H1 (cell line): Measurements from ENCODE around the gene GALNT7. TPM values are rescaled to one million over a fixed set of nuclear protein-coding genes. Genes with fewer than 3 reads are reported as not detected.
A peak's percentile ranks its signal among the peaks of the same experiment; 100 is the strongest.

ENCODE experiments used
- CTCF ChIA-PET: fragments of 300-600 bp; sonication (Branson Sonifier 250); formaldehyde crosslinking; loops from one replicate; lab custom pipeline; 2021; ENCODE audit not compliant: partially characterized antibody; lab: Charles Lee
- POLR2A ChIA-PET: fragments of 300-600 bp; sonication (Branson Sonifier 250); formaldehyde crosslinking; loops from one replicate; lab custom pipeline; 2021; ENCODE audit warnings: inconsistent platforms; ENCODE audit not compliant: partially characterized antibody; lab: Charles Lee
- DNase-seq, 2 experiments: peaks; one replicate each; pipeline versions ENCODE4 v3.0.0 to v3.0.0-alpha.2; 2010 to 2022; ENCODE audit warnings: low spot score in 2 of 2, low read depth in 1 of 2, mixed read lengths in 1 of 2
- FAIRE-seq: peaks from 2 replicates; lab custom pipeline; 2011; peaks lifted over from hg19 to GRCh38; lab: Jason Lieb, UNC
- H2AFZ ChIP-seq: 2 replicates; pipeline ENCODE4 v1.8.1; 2012; ENCODE audit warnings: low read length, inconsistent platforms
- H2AK5ac ChIP-seq: 2 replicates; pipeline ENCODE4 v1.6.1; 2013; ENCODE audit warnings: low read depth, low read length
- H2BK120ac ChIP-seq: replicated peaks from 2 replicates; pipeline ENCODE3; 2013; ENCODE audit warnings: low read depth, low read length, inconsistent platforms
- H2BK12ac ChIP-seq: 2 replicates; pipeline ENCODE4 v1.6.1; 2013; ENCODE audit warnings: low read depth, low read length
- H2BK15ac ChIP-seq: 2 replicates; pipeline ENCODE4 v1.6.1; 2013; ENCODE audit warnings: low read length
- H2BK20ac ChIP-seq: 2 replicates; pipeline ENCODE4 v1.6.1; 2013; ENCODE audit warnings: low read length
- H2BK5ac ChIP-seq: 2 replicates; pipeline ENCODE4 v1.6.1; 2013; ENCODE audit warnings: low read depth, low read length
- H3K14ac ChIP-seq: 2 replicates; pipeline ENCODE4 v1.6.1; 2013; ENCODE audit warnings: inconsistent platforms; ENCODE audit not compliant: insufficient read length
- H3K18ac ChIP-seq: 2 replicates; pipeline ENCODE4 v1.6.1; 2013; ENCODE audit warnings: low read length; ENCODE audit errors: extremely low read depth
- H3K23ac ChIP-seq: 2 replicates; pipeline ENCODE4 v1.6.1; 2013; ENCODE audit warnings: inconsistent platforms; ENCODE audit not compliant: insufficient read length
- H3K23me2 ChIP-seq: 2 replicates; pipeline ENCODE4 v1.6.1; 2013; ENCODE audit warnings: low read depth, low read length
- H3K27ac ChIP-seq: 2 replicates; pipeline ENCODE4 v1.6.1; 2011; ENCODE audit warnings: low read depth, low read length, inconsistent platforms
- H3K27me3 ChIP-seq, 4 experiments: replicated peaks in 1 of 4; 1 replicate in 1 of 4; 2 replicates in 3 of 4; pipeline versions ENCODE4 v1.6.1 to v1.8.1; 2011 to 2013; ENCODE audit warnings: low read length in 3 of 4, mild to moderate bottlenecking in 3 of 4, inconsistent platforms in 2 of 4, mixed read lengths in 2 of 4, moderate library complexity in 1 of 4; ENCODE audit not compliant: control insufficient read depth in 3 of 4, insufficient read depth in 3 of 4; ENCODE audit errors: extremely low read depth in 1 of 4
- H3K36me3 ChIP-seq, 4 experiments: 2 replicates each; pipeline versions ENCODE4 v1.6.1 to v1.8.1; 2011 to 2013; ENCODE audit warnings: mild to moderate bottlenecking in 4 of 4, low read length in 3 of 4, moderate library complexity in 2 of 4, control low read depth in 1 of 4, inconsistent platforms in 1 of 4; ENCODE audit not compliant: insufficient read depth in 4 of 4, control insufficient read depth in 2 of 4
- H3K4ac ChIP-seq: replicated peaks from 2 replicates; pipeline ENCODE3; 2013; ENCODE audit warnings: low read length, low read depth, mixed read lengths, inconsistent platforms; ENCODE audit not compliant: insufficient read length
- H3K4me1 ChIP-seq, 4 experiments: replicated peaks in 1 of 4; 1 replicate in 1 of 4; 2 replicates in 3 of 4; pipeline versions ENCODE4 v1.6.1 to v1.8.1; 2011 to 2013; ENCODE audit warnings: low read length in 3 of 4, inconsistent platforms in 2 of 4, mixed read lengths in 1 of 4; ENCODE audit not compliant: insufficient read depth in 4 of 4, control insufficient read depth in 3 of 4
- H3K4me2 ChIP-seq, 2 experiments: 2 replicates each; pipeline versions ENCODE4 v1.6.1 to v1.8.1; 2011 to 2013; ENCODE audit warnings: low read depth in 2 of 2, low read length in 2 of 2, control low read depth in 1 of 2, inconsistent platforms in 1 of 2, mild to moderate bottlenecking in 1 of 2; ENCODE audit not compliant: insufficient read depth in 1 of 2
- H3K4me3 ChIP-seq, 4 experiments: fragments of 200-600, 300-600 bp in 1 of 4; sonication (generic), shearing (Covaris generic), sonication (Bioruptor Twin) in 1 of 4; 2 replicates each; pipeline versions ENCODE4 v1.5.1 to v1.8.1; 2011 to 2016; ENCODE audit warnings: low read length in 4 of 4, low read depth in 3 of 4, control low read depth in 2 of 4, inconsistent platforms in 2 of 4, mild to moderate bottlenecking in 2 of 4, mixed read lengths in 1 of 4, moderate library complexity in 1 of 4; ENCODE audit not compliant: insufficient read depth in 2 of 4; ENCODE audit errors: extremely low read depth in 1 of 4
- H3K56ac ChIP-seq: replicated peaks from 2 replicates; pipeline ENCODE3; 2013; ENCODE audit warnings: low read depth, mild to moderate bottlenecking, mixed read lengths, low read length, inconsistent platforms; ENCODE audit not compliant: insufficient read length
- H3K79me1 ChIP-seq: 2 replicates; pipeline ENCODE4 v1.6.1; 2013; ENCODE audit warnings: low read depth, low read length, control low read depth
- H3K79me2 ChIP-seq, 2 experiments: 2 replicates each; pipeline versions ENCODE4 v1.6.1 to v1.8.1; 2012 to 2013; ENCODE audit warnings: low read length in 2 of 2, mild to moderate bottlenecking in 2 of 2, inconsistent platforms in 1 of 2; ENCODE audit not compliant: insufficient read depth in 2 of 2, control insufficient read depth in 1 of 2
- H3K9ac ChIP-seq, 4 experiments: replicated peaks in 1 of 4; 1 replicate in 1 of 4; 2 replicates in 3 of 4; pipeline versions ENCODE4 v1.6.1 to v1.8.1; 2011 to 2013; ENCODE audit warnings: low read depth in 3 of 4, low read length in 3 of 4, control low read depth in 2 of 4, mild to moderate bottlenecking in 2 of 4, moderate library complexity in 2 of 4, inconsistent platforms in 1 of 4; ENCODE audit errors: extremely low read depth in 1 of 4
- H3K9me3 ChIP-seq, 2 experiments: 2 replicates each; pipeline versions ENCODE4 v1.6.1 to v1.8.1; 2012 to 2013; ENCODE audit warnings: mild to moderate bottlenecking in 2 of 2, moderate library complexity in 2 of 2, control low read depth in 1 of 2, inconsistent platforms in 1 of 2, low read depth in 1 of 2, low read length in 1 of 2, mixed read lengths in 1 of 2; ENCODE audit not compliant: insufficient read depth in 2 of 2
- H4K20me1 ChIP-seq, 2 experiments: replicated peaks in 1 of 2; 2 replicates each; pipeline versions ENCODE3 to v1.8.1; 2011 to 2013; ENCODE audit warnings: inconsistent platforms in 2 of 2, low read length in 2 of 2, mild to moderate bottlenecking in 1 of 2; ENCODE audit not compliant: insufficient read depth in 2 of 2, control insufficient read depth in 1 of 2
- H4K5ac ChIP-seq: 2 replicates; pipeline ENCODE4 v1.6.1; 2013; ENCODE audit warnings: low read length, low read depth, mixed read lengths, inconsistent platforms; ENCODE audit not compliant: insufficient read length
- H4K8ac ChIP-seq: 2 replicates; pipeline ENCODE4 v1.8.0; 2013; ENCODE audit warnings: mild to moderate bottlenecking, moderate library complexity, low read length, inconsistent platforms; ENCODE audit not compliant: insufficient read depth; ENCODE audit errors: extremely low read depth
- H4K91ac ChIP-seq: replicated peaks from 2 replicates; pipeline ENCODE3; 2013; ENCODE audit warnings: low read length, mixed read lengths, inconsistent platforms; ENCODE audit not compliant: insufficient read length
- BCL11A ChIP-seq, 2 experiments: IDR thresholded peaks; one replicate each; pipeline ENCODE4 v1.6.1; 2011; ENCODE audit warnings: low read depth in 2 of 2, low read length in 2 of 2, mild to moderate bottlenecking in 2 of 2
- BRCA1 ChIP-seq: IDR thresholded peaks from 2 replicates; pipeline ENCODE4 v1.6.1; 2012; ENCODE audit warnings: low read depth, low read length, improper control_type of control experiment
- CBX8 ChIP-seq: fragments of 300-800, 300-1000 bp; sonication (generic); IDR thresholded peaks from 2 replicates; pipeline ENCODE4 v1.7.1; 2016; ENCODE audit warnings: low read depth, low read length, borderline replicate concordance
- KDM1A ChIP-seq: fragments of 200-600, 300-600 bp; sonication (generic); IDR thresholded peaks from 2 replicates; pipeline ENCODE4 v1.7.1; 2016; ENCODE audit warnings: mild to moderate bottlenecking, low read length, borderline replicate concordance
- KDM4A ChIP-seq: IDR thresholded peaks from one replicate; pipeline ENCODE4 v1.7.1; 2012; ENCODE audit warnings: low read depth, mild to moderate bottlenecking, moderate library complexity, low read length, inconsistent platforms; ENCODE audit not compliant: severe bottlenecking
- POLR2AphosphoS5 ChIP-seq: IDR thresholded peaks from 2 replicates; pipeline ENCODE4 v1.6.1; 2011; ENCODE audit warnings: low read depth, low read length
- RFX5 ChIP-seq: IDR thresholded peaks from 2 replicates; pipeline ENCODE4 v1.6.1; 2011; ENCODE audit warnings: low read depth, low read length, improper control_type of control experiment, borderline replicate concordance
- SIRT6 ChIP-seq: IDR thresholded peaks from one replicate; pipeline ENCODE4 v1.7.1; 2012; ENCODE audit warnings: low read length, inconsistent platforms
- SIX5 ChIP-seq: IDR thresholded peaks from 2 replicates; pipeline ENCODE4 v1.6.1; 2011; ENCODE audit warnings: mild to moderate bottlenecking, low read depth, low read length
- SUZ12 ChIP-seq: fragments of 200-600 bp; sonication (generic); IDR thresholded peaks from 2 replicates; pipeline ENCODE4 v1.6.1; 2012; ENCODE audit warnings: mild to moderate bottlenecking, inconsistent platforms, low read length, moderate library complexity, mixed read lengths
- TAF1 ChIP-seq: IDR thresholded peaks from 2 replicates; pipeline ENCODE4 v1.6.1; 2011; ENCODE audit warnings: mild to moderate bottlenecking, low read depth, low read length
- TEAD4 ChIP-seq: IDR thresholded peaks from 2 replicates; pipeline ENCODE4 v1.6.1; 2012; ENCODE audit warnings: low read depth, low read length, inconsistent platforms, mixed read lengths
- WGBS, 2 experiments: shearing (Covaris generic) in 1 of 2; methylation state at CpG; one replicate each; pipeline versions ENCODE4 v1.1.6 to v1.1.7; 2013 to 2015; ENCODE audit warnings: low lambda C conversion rate in 2 of 2, mixed read lengths in 2 of 2, inconsistent platforms in 1 of 2, low coverage in 1 of 2, missing lambda C conversion rate in 1 of 2; ENCODE audit not compliant: insufficient replicate concordance in 2 of 2, insufficient coverage in 1 of 2, insufficient read length in 1 of 2; ENCODE audit errors: extremely low coverage in 1 of 2, missing lambda C conversion rate in 1 of 2; 5-methylcytosine and 5-hydroxymethylcytosine counted together
- polyA plus RNA-seq, 7 experiments: library from polyadenylated mRNA; depleted of rRNA in 3 of 7; stranded (reverse) in 5 of 7; unstranded in 2 of 7; fragments of >200 nt in 5 of 7; fragments of 200-250 nt in 2 of 7; gene quantifications; 1 replicate in 5 of 7; 2 replicates in 1 of 7; 4 replicates in 1 of 7; pipeline versions ENCODE4 v1.2.1 to v1.2.3, GENCODE V29; 2011 to 2013; ENCODE audit warnings: missing spikeins in 2 of 7, mixed read lengths in 2 of 7
- total RNA-seq: library from RNA; stranded (reverse); fragmentation: NEBNext Ultra II Directional; extraction: Animal tissue kit (Norgen Biotek cat#: 25700); gene quantifications from 2 replicates; pipeline ENCODE4 v1.2.1, GENCODE V29; 2021

Gene GALNT7
- total and polyA plus RNA-seq, 2 of the 8 experiments (the other 6 are each of a cell fraction or from before 2014, with no cell fraction given): 22.4 to 85.5 TPM

DNA sequence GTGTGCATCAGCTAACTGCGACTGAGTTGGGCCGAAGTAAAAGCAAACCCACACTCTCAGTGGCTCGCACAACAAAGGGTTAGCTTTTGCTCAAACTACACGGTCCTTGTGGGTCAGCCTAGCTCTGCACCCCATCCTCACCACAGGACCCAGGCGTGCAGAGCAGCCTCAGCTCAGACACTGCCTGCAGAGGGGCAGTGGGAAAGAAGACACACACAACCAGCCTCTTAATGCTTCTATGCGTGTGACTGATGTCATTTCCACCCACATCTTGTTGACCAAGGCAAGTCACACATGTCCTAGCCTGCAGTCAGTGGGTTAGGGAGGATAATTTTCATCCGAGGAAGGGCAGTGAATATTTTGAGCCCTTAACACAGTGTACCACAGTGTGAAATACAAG is 125.1 kb downstream of the GALNT7 start:
- no peaks in the 10 kb centered on the region for H3K79me1 ChIP-seq
- no peak overlapping the region for H2BK5ac ChIP-seq
- H4K91ac ChIP-seq: no peak overlapping the region
- no peak overlapping the region for H3K9ac ChIP-seq
- H4K20me1 ChIP-seq: peaks cover 0 to 3% of the 10 kb centered on the region in 2 experiments
- H3K4me2 ChIP-seq: no peak overlapping the region
- no peak overlapping the region for H3K56ac ChIP-seq
- TF ChIP-seq BCL11A (IDR thresholded peaks at IDR 0.05; ENCODE audit: low read depth in 2 of 2, low read length in 2 of 2): no peak
- no peak for TF ChIP-seq BRCA1
- no peak for TF ChIP-seq TEAD4
- TF ChIP-seq POLR2AphosphoS5: no peak
- no peak for TF ChIP-seq RFX5
- no peak for TF ChIP-seq CBX8
- TF ChIP-seq SUZ12: no peak
- TF ChIP-seq SIRT6: no peak
- no peak for TF ChIP-seq TAF1
- no peak for TF ChIP-seq KDM4A
- no peak for TF ChIP-seq SIX5
- TF ChIP-seq KDM1A: no peak
- TF ChIP-seq, all 59 proteins: peak for 0
- H2BK15ac ChIP-seq: no peak overlapping the region
- DNase-seq (no peak), FAIRE-seq (no peak)
- H4K8ac ChIP-seq: peak overlapping the region; percentile 66; the same call in 1 of the 2 replicates
- 86% methylated on average over 7 of the region's 7 CpGs; no CpG with 5 or more reads in 1 of the 2 experiments for WGBS, 2 experiments
- no peak overlapping the region for H3K14ac ChIP-seq
- H2AFZ ChIP-seq: no peak overlapping the region
- H2BK20ac ChIP-seq: no peak overlapping the region
- 0 out of 7 replicates have a peak, but pooled peaks cover 0 to 1% (median 0%) of the 10 kb centered on the region in 4 experiments for H3K4me1 ChIP-seq
- ChIA-PET POLR2A (interaction anchor here (0.6 kb wide), 1 partner anchor 41 kb away, joined by 3 read pairs; the partner anchor contains the start of gene HMGB2), CTCF (interaction anchor here (1.1 to 3.3 kb wide), 4 partner anchors 8 to 280 kb away, joined by 3 to 47 read pairs (median 18); no protein-coding TSS in a partner anchor)
- peaks cover 0 to 17% (median 8%) of the 10 kb centered on the region in 4 experiments; a peak in 6 of 8 replicates for H3K36me3 ChIP-seq
- no peak overlapping the region for H3K4me3 ChIP-seq
- peaks cover 0 to 16% of the 10 kb centered on the region in 2 experiments; a peak in 2 of 4 replicates for H3K79me2 ChIP-seq
- no peak overlapping the region for H3K23ac ChIP-seq
- H3K9me3 ChIP-seq: no peaks in the 10 kb centered on the region
- H3K4ac ChIP-seq: no peak overlapping the region
- no peaks in the 10 kb centered on the region for H3K27me3 ChIP-seq
- no peaks in the 10 kb centered on the region for H3K23me2 ChIP-seq
- no peak overlapping the region for H2BK12ac ChIP-seq
- no peak overlapping the region for H2AK5ac ChIP-seq
- no peak overlapping the region for H4K5ac ChIP-seq
- no peak overlapping the region for H3K27ac ChIP-seq
- no peak overlapping the region for H3K18ac ChIP-seq
- no peak overlapping the region for H2BK120ac ChIP-seq
